B cell (primary cell): Measurements from ENCODE around the gene IL1RAPL1.

ENCODE experiments used
- CTCF ChIP-seq: fragments of 200-600 bp; IDR thresholded peaks from one replicate; pipeline ENCODE4 v1.8.0; 2022; ENCODE audit warnings: antibody characterized with exemption, mild to moderate bottlenecking
- EZH2 ChIP-seq: IDR thresholded peaks from 2 replicates; pipeline ENCODE4 v1.6.1; 2012; ENCODE audit warnings: borderline replicate concordance, low read depth, mild to moderate bottlenecking, moderate library complexity, low read length; ENCODE audit not compliant: insufficient read depth, poor library complexity, severe bottlenecking

- TF ChIP-seq CTCF (no peak), EZH2 (no peak)
These were observed 585.6 kb downstream of the IL1RAPL1 start for GRCh38 chrX:29172880-29173279.
